Mucosa of descending colon (tissue), 3 donors: Measurements from ENCODE around the gene SLC38A3. TPM values are rescaled to one million over a fixed set of nuclear protein-coding genes. Genes with fewer than 3 reads are reported as not detected.
"Not testable (repeated sequence)": the region's sequence is repeated elsewhere in the genome, so short reads cannot be mapped to it uniquely, and the experiment has no call there.

Source experiments
- ATAC-seq: fragments of 200-7000 bp; cut with Tn5 transposase; one replicate; pipeline ENCODE4 v1.9.1; 2020; ENCODE audit warnings: mild to moderate bottlenecking, moderate library complexity
- DNase-seq, 3 donors: peaks; one replicate each; pipeline ENCODE4 v3.0.0-alpha.2; 2020
- H3K36me3 ChIP-seq: fragments of 200-600 bp; one replicate; pipeline ENCODE4 v1.8.0; 2021; ENCODE audit warnings: low read depth, mild to moderate bottlenecking
- H3K4me1 ChIP-seq: fragments of 200-600 bp; one replicate; pipeline ENCODE4 v1.8.0; 2021; ENCODE audit warnings: low read depth, mild to moderate bottlenecking
- H3K4me3 ChIP-seq: fragments of 200-600 bp; one replicate; pipeline ENCODE4 v1.8.0; 2021; ENCODE audit warnings: mild to moderate bottlenecking
- H3K9me3 ChIP-seq: fragments of 200-600 bp; one replicate; pipeline ENCODE4 v1.8.0; 2021; ENCODE audit warnings: mild to moderate bottlenecking
- intact Hi-C, 2 donors: fragments of 100-400 bp; cut with DNase I in 1 of 2; cut with micrococcal nuclease in 1 of 2; formaldehyde crosslinking; loops; one replicate each; pipeline versions ENCODE4 v1.11.0 to v1.11.1; 2022; cut with DNase I, micrococcal nuclease
- total RNA-seq, 3 donors: library from RNA; stranded (reverse); fragmentation: NEBNext Ultra II Directional in 2 of 3; extraction: Animal tissue kit (Norgen Biotek cat#: 25700) in 2 of 3; gene quantifications; one replicate each; pipeline versions ENCODE4 v1.2.1 to v1.2.4, GENCODE V29; 2021 to 2023
- TF ChIP-seq, protein P1 (sequence below): fragments of 200-600 bp; IDR thresholded peaks from one replicate; pipeline ENCODE4 v1.8.0; 2022; ENCODE audit warnings: antibody characterized with exemption, mild to moderate bottlenecking
- donor health status: DM: no; HTN: no; CAD: no; lungs with moderate emphysema.
- donor health status: DM: no; HTN: no; CAD: no.
- donor health status: DM: no; HTN: yes; CAD: no.

Gene SLC38A3
- total RNA-seq, 3 donors from 2014 or later = 0.29 to 0.32 TPM; not detected in 1

DNA sequence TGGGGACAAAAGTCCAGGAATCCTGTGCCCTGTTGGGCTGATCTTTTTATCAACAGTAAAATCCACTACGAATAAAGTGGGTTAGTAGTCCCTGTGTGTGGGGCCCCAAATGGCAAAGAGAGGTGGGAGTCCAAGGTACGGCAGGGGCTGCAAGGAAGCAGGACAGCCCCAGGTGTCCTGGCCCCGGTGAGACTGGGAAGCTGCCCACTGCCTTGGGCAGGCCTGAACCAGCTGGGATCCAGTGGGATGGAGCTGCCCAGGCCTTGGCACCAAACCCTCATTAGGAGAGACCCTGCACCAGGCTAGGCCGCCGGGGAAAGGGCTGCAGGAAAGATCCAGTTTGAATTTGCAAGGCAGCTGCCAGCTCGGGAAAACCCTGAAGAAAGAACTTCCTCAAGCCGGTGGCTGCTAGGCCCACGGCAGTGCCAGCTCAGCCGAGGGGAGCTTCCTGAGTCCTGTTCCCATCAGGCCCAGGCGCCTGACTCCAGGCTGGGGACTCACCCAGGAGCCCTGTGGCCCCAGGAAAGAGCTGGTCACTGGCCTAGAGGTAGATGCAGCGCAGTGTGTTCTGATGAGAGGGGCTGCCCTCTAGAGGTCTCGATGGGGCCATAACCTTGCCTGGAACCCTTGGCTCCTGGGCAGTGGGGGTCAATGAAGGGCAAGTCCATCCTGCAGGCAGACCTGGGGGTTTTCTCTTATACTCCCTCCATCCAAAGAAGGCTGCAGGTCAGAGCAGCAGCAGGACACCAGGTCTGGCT lies 16.5 kb downstream of the SLC38A3 start:
- peaks cover 6% of the 10 kb centered on the region for H3K4me1 ChIP-seq
- TF ChIP-seq, protein P1, sequence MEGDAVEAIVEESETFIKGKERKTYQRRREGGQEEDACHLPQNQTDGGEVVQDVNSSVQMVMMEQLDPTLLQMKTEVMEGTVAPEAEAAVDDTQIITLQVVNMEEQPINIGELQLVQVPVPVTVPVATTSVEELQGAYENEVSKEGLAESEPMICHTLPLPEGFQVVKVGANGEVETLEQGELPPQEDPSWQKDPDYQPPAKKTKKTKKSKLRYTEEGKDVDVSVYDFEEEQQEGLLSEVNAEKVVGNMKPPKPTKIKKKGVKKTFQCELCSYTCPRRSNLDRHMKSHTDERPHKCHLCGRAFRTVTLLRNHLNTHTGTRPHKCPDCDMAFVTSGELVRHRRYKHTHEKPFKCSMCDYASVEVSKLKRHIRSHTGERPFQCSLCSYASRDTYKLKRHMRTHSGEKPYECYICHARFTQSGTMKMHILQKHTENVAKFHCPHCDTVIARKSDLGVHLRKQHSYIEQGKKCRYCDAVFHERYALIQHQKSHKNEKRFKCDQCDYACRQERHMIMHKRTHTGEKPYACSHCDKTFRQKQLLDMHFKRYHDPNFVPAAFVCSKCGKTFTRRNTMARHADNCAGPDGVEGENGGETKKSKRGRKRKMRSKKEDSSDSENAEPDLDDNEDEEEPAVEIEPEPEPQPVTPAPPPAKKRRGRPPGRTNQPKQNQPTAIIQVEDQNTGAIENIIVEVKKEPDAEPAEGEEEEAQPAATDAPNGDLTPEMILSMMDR = no peak
- intact Hi-C loops = loop anchor here in 1 of 2 donors (10.0 kb wide), 1 partner anchor 53 kb away; the partner anchor contains the start of gene LSMEM2
- DNase-seq (no peak), ATAC-seq (no peak)
- no peaks in the 10 kb centered on the region for H3K9me3 ChIP-seq
- H3K36me3 ChIP-seq = no peaks in the 10 kb centered on the region
- no peak overlapping the region for H3K4me3 ChIP-seq

DNA sequence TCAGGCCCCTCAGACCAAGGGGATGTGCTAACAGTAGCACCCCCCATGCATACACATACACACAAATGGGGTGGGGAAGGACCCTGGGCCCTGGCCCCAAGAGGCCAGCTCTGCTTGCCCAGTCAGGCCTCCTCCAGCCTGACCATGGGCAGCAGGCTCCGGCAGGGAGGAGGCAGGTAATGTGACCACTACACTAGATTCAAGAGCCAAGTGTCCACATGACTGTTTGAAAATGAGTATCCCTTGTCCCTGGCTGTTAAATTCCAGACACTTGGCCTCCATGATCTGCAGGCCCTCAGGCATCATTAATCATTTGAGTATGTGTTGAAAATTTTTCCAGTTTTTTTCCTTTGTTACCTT lies 17.1 kb downstream of the SLC38A3 start:
- Histone ChIP-seq H3K4me1 (peaks cover 11% of the 10 kb centered on the region), H3K36me3 (no peaks in the 10 kb centered on the region), H3K9me3 (no peaks in the 10 kb centered on the region), H3K4me3 (no peak overlapping the region)
- no peak for ATAC-seq
- intact Hi-C loops = loop anchor here in 1 of 2 donors (10.0 kb wide), 1 partner anchor 53 kb away; the partner anchor contains the start of gene LSMEM2
- no peak for DNase-seq
- TF ChIP-seq, protein P1 = no peak

DNA sequence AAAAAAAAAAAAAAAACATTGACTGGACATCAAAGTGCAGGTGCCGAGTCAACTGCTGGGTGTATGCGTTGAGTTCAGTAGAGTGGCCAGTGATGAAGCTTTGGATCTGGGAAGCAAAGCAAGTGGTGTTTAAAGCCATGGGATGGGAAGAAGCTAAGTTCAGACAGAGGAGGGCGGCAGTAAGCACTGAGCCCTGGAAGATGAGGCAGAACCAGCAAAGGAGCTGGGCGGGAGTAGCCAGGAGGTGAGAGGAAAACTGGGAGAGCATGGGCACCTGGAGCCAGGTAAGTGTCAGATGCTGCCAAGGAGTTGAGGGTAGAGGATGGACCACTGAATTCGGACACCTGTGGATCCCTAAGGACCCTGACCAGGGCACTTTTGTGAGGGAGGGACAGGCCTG lies 19.6 kb downstream of the SLC38A3 start:
- TF ChIP-seq, protein P1 = no peak
- no peak overlapping the region for H3K4me3 ChIP-seq
- DNase-seq (no peak), ATAC-seq (no peak)
- peaks cover 12% of the 10 kb centered on the region for H3K4me1 ChIP-seq
- intact Hi-C loops = loop anchor here (5.0 to 10.0 kb wide), 2 partner anchors 32 to 50 kb away; partner anchors contain the start of genes GNAT1 (in 1 of the 2) and LSMEM2 (in 1 of the 2)
- no peaks in the 10 kb centered on the region for H3K9me3 ChIP-seq
- H3K36me3 ChIP-seq = no peaks in the 10 kb centered on the region

DNA sequence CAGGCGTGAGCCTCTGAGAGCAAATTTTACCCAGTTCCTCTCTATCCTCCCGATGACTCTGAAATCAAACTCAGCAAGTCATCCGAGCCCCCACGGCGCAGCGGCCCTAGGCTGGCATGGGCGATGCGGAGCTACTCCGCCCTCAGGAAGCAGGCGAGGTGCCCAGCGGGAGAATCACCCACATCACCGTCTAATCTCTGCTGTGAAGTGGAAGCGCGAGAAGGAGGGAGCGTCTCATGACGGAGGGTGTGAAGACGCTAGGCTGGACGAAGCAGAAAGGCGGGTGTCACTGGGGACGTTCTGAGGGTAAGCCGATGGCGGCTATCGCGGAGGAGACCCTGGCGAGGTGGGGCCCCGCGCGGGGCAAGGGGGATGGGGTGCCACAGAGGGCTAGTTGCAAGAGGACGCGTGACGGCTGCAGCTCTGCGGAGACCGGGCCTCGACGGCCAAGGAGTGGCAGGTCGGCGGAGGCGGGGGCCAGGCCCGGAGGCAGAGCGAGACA lies 21.9 kb downstream of the SLC38A3 start:
- ATAC-seq (peak; percentile 39), DNase-seq (no peak)
- Histone ChIP-seq H3K4me3 (no peak overlapping the region), H3K9me3 (no peaks in the 10 kb centered on the region), H3K4me1 (peaks cover 12% of the 10 kb centered on the region), H3K36me3 (no peaks in the 10 kb centered on the region)
- intact Hi-C loops = loop anchor here (2.0 to 10.0 kb wide), 3 partner anchors 34 to 48 kb away; partner anchors contain the start of genes GNAT1 (in 1 of the 2) and LSMEM2 (in 1 of the 2)
- TF ChIP-seq, protein P1 = no peak

DNA sequence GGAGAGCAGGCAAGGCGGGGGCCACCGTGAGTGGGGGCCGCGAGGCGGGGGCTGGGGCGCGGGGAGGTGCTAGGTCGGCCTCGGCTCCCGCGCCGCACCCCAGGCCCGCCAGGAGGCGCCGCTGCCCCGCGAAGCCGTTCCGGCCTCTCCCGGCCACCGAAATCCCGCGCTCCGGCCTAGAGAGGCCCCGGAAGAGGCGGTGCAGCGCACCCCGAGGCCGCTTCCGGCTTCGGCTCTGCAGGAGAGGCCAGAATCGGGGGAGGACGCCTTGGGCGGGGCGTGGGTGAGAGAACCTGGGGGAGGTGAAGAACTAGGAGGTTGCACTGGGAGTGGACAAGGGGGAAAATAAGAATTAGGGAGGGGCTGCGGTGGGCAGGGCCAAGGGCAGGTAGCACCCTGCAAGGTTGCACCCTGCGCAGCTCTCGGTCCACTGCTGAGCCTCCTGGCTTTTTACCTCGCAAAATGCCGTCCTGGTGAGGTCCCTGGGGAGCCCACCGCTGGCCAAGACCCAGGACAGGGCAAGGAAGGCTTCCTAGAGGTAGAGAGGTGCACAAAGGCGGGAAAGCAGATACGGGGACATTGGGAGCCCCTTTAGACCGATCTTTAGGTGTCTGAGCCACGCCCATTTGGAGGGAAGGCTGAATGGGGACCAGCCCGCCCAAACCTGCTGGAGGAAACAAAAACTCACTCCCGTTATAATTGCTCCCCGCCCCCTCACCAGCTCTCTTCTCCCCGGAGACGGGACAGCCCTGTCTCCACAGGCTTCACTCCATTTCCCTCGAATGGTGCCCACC lies 22.5 kb downstream of the SLC38A3 start:
- ATAC-seq (peak; percentile 95), DNase-seq (peak; percentile 92 to 97 (median 96))
- intact Hi-C loops = loop anchor here (2.0 to 10.0 kb wide), 3 partner anchors 35 to 47 kb away; partner anchors contain the start of genes GNAT1 (in 1 of the 2) and LSMEM2 (in 1 of the 2)
- peak overlapping the region; percentile 27 for H3K4me3 ChIP-seq
- H3K9me3 ChIP-seq = no peaks in the 10 kb centered on the region
- TF ChIP-seq, protein P1 = peak; percentile 84
- H3K4me1 ChIP-seq = peaks cover 12% of the 10 kb centered on the region
- H3K36me3 ChIP-seq = no peaks in the 10 kb centered on the region

DNA sequence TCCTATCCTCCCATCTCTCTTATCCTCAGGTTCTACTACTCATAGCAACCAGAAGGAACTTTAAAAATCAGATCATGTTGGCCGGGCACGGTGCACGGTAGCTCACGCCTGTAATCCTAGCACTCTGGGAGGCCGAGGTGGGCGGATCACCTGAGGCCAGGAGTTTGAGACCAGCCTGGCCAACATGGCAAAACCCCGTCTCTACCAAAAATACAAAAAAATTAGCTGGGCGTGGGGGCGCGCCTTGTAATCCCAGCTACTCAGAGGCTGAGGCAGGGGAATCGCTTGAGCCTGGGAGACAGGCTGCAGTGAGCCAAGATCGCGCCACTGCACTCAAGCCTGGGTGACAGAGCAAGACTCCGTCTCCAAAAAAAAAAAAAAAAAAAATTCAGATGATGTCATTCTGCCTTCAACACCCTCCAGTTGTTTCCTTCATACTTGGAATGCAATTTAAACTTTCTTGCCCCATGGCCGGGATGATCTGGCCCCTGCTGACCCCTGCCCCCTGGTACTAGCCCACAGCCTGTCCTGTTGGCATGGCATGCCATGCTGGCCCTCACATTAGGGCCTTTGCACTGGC lies 23.2 kb downstream of the SLC38A3 start:
- H3K4me3 ChIP-seq, H3K9me3 ChIP-seq, ATAC-seq, H3K36me3 ChIP-seq: not testable (repeated sequence)
- peaks cover 12% of the 10 kb centered on the region for H3K4me1 ChIP-seq
- intact Hi-C loops = loop anchor here (5.0 to 10.0 kb wide), 2 partner anchors 36 to 47 kb away; partner anchors contain the start of genes GNAT1 (in 1 of the 2) and LSMEM2 (in 1 of the 2)
- peak in 1 of 3 donors; percentile 44 for DNase-seq
